SK-N-SH treated with all-trans-retinoic acid at 6 μM for 48 hours (cell line): ENCODE measurements around the gene PLEKHA3.

Experiments used
- ATAC-seq: fragments of 200-7000 bp; cut with Tn5 transposase; 3 replicates; pipeline ENCODE4 v1.9.1; 2020; ENCODE audit warnings: mild to moderate bottlenecking, moderate library complexity
- ARNTL ChIP-seq: fragments of 450-650 bp; formaldehyde crosslinking; IDR thresholded peaks from 2 replicates; pipeline ENCODE4 v1.5.0; 2020; ENCODE audit warnings: low read depth, mild to moderate bottlenecking, moderate library complexity, borderline replicate concordance
- BACH2 ChIP-seq: fragments of 250-450 bp; sonication (Bioruptor Pico); IDR thresholded peaks from 2 replicates; pipeline ENCODE4 v1.9.0; 2021; ENCODE audit warnings: mild to moderate bottlenecking, borderline replicate concordance
- CSDC2 ChIP-seq: fragments of 250-450 bp; sonication (Bioruptor Pico); IDR thresholded peaks from 2 replicates; pipeline ENCODE4 v1.5.0; 2020; ENCODE audit warnings: mild to moderate bottlenecking, moderate library complexity
- ESRRG ChIP-seq: fragments of 250-450 bp; sonication (Bioruptor Pico); IDR thresholded peaks from 2 replicates; pipeline ENCODE4 v1.6.1; 2021; ENCODE audit warnings: mild to moderate bottlenecking
- ISL1 ChIP-seq: fragments of 250-450 bp; sonication (Bioruptor Pico); IDR thresholded peaks from 2 replicates; pipeline ENCODE4 v2.1.2; 2022; ENCODE audit warnings: mild to moderate bottlenecking, moderate library complexity
- OSR1 ChIP-seq: fragments of 250-450 bp; sonication (Bioruptor Pico); IDR thresholded peaks from 2 replicates; pipeline ENCODE4 v1.8.0; 2022; ENCODE audit warnings: moderate library complexity, mild to moderate bottlenecking, inconsistent platforms
- PPARA ChIP-seq: fragments of 250-450 bp; sonication (Bioruptor Pico); IDR thresholded peaks from 2 replicates; pipeline ENCODE4 v1.5.0; 2020; ENCODE audit warnings: mild to moderate bottlenecking, borderline replicate concordance
- RARB ChIP-seq: fragments of 250-450 bp; sonication (Bioruptor Pico); IDR thresholded peaks from 2 replicates; pipeline ENCODE4 v1.8.0; 2021; ENCODE audit warnings: mild to moderate bottlenecking, moderate library complexity
- SNAI2 ChIP-seq: fragments of 250-450 bp; sonication (Bioruptor Pico); IDR thresholded peaks from 2 replicates; pipeline ENCODE4 v1.5.0; 2020; ENCODE audit warnings: mild to moderate bottlenecking, moderate library complexity
- TCF4 ChIP-seq: fragments of 250-450 bp; sonication (Bioruptor Pico); IDR thresholded peaks from 2 replicates; pipeline ENCODE4 v1.8.0; 2021; ENCODE audit warnings: mild to moderate bottlenecking, moderate library complexity, borderline replicate concordance
- TOX ChIP-seq: fragments of 250-450 bp; sonication (Bioruptor Pico); IDR thresholded peaks from 2 replicates; pipeline ENCODE4 v1.8.0; 2021; ENCODE audit warnings: mild to moderate bottlenecking, moderate library complexity, borderline replicate concordance
- ZFP3 ChIP-seq: fragments of 250-450 bp; sonication (Bioruptor Pico); IDR thresholded peaks from 2 replicates; pipeline ENCODE4 v1.5.0; 2020; ENCODE audit warnings: mild to moderate bottlenecking, moderate library complexity
- ZFP30 ChIP-seq: fragments of 450-650 bp; formaldehyde crosslinking; IDR thresholded peaks from 2 replicates; pipeline ENCODE4 v1.5.0; 2022; ENCODE audit warnings: mild to moderate bottlenecking, moderate library complexity
- ZNF565 ChIP-seq: fragments of 450-650 bp; formaldehyde crosslinking; conservative IDR thresholded peaks from 2 replicates; pipeline ENCODE4 v1.5.0; 2020; ENCODE audit warnings: low read depth, mild to moderate bottlenecking, moderate library complexity
- ZNF70 ChIP-seq: fragments of 450-650 bp; formaldehyde crosslinking; IDR thresholded peaks from 2 replicates; pipeline ENCODE4 v1.5.0; 2020; ENCODE audit warnings: mild to moderate bottlenecking, moderate library complexity
- ZNF8 ChIP-seq: fragments of 450-650 bp; formaldehyde crosslinking; IDR thresholded peaks from 2 replicates; pipeline ENCODE4 v1.5.0; 2020; ENCODE audit warnings: mild to moderate bottlenecking, moderate library complexity
- TF ChIP-seq, protein P1 (sequence below): fragments of 250-450 bp; sonication (Bioruptor Pico); IDR thresholded peaks from 2 replicates; pipeline ENCODE4 v1.5.0; 2020; ENCODE audit warnings: mild to moderate bottlenecking, moderate library complexity
- TF ChIP-seq, protein P2 (sequence below): fragments of 250-450 bp; sonication (Bioruptor Pico); IDR thresholded peaks from 2 replicates; pipeline ENCODE4 v1.8.0; 2020; ENCODE audit warnings: mild to moderate bottlenecking, moderate library complexity, borderline replicate concordance
- TF ChIP-seq, protein P3 (sequence below): fragments of 250-450 bp; sonication (Bioruptor Pico); IDR thresholded peaks from 2 replicates; pipeline ENCODE4 v1.5.1; 2020; ENCODE audit warnings: low read depth, mild to moderate bottlenecking, moderate library complexity
- TF ChIP-seq, protein P4 (sequence below): fragments of 250-450 bp; sonication (Bioruptor Pico); IDR thresholded peaks from 2 replicates; pipeline ENCODE4 v1.5.1; 2021; ENCODE audit warnings: mild to moderate bottlenecking, moderate library complexity
- TF ChIP-seq, protein P5 (sequence below): fragments of 250-450 bp; sonication (Bioruptor Pico); IDR thresholded peaks from 2 replicates; pipeline ENCODE4 v1.8.0; 2021; ENCODE audit warnings: low read depth, mild to moderate bottlenecking, moderate library complexity, borderline replicate concordance

The PLEKHA3 gene

DNA sequence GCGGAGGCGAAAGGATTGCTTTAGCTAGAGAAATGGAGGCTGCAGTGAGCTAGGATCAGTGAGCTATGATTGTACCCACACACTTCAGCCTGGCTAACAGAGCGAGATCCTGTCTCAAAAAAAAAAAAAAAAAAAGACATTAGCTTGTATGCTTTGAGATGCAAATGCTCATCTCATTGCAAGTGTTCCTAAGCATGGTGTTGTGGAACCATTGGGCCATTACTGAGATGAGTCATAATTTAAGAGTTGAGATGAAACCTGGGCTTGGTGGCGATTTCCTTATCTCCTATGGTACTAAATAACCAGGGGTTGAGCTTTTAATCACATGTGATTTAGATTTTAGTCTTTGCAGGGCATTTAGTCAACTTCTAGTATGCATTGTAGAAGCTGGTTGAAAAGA is 2.2 kb downstream of the PLEKHA3 start:
- no peak for TF ChIP-seq BACH2
- TF ChIP-seq PPARA (CRISPR knock-in tag), result no peak
- no peak for TF ChIP-seq ZFP3
- TF ChIP-seq, protein P1, sequence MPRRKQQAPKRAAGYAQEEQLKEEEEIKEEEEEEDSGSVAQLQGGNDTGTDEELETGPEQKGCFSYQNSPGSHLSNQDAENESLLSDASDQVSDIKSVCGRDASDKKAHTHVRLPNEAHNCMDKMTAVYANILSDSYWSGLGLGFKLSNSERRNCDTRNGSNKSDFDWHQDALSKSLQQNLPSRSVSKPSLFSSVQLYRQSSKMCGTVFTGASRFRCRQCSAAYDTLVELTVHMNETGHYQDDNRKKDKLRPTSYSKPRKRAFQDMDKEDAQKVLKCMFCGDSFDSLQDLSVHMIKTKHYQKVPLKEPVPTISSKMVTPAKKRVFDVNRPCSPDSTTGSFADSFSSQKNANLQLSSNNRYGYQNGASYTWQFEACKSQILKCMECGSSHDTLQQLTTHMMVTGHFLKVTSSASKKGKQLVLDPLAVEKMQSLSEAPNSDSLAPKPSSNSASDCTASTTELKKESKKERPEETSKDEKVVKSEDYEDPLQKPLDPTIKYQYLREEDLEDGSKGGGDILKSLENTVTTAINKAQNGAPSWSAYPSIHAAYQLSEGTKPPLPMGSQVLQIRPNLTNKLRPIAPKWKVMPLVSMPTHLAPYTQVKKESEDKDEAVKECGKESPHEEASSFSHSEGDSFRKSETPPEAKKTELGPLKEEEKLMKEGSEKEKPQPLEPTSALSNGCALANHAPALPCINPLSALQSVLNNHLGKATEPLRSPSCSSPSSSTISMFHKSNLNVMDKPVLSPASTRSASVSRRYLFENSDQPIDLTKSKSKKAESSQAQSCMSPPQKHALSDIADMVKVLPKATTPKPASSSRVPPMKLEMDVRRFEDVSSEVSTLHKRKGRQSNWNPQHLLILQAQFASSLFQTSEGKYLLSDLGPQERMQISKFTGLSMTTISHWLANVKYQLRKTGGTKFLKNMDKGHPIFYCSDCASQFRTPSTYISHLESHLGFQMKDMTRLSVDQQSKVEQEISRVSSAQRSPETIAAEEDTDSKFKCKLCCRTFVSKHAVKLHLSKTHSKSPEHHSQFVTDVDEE (CRISPR knock-in tag), result no peak
- TF ChIP-seq, protein P2, sequence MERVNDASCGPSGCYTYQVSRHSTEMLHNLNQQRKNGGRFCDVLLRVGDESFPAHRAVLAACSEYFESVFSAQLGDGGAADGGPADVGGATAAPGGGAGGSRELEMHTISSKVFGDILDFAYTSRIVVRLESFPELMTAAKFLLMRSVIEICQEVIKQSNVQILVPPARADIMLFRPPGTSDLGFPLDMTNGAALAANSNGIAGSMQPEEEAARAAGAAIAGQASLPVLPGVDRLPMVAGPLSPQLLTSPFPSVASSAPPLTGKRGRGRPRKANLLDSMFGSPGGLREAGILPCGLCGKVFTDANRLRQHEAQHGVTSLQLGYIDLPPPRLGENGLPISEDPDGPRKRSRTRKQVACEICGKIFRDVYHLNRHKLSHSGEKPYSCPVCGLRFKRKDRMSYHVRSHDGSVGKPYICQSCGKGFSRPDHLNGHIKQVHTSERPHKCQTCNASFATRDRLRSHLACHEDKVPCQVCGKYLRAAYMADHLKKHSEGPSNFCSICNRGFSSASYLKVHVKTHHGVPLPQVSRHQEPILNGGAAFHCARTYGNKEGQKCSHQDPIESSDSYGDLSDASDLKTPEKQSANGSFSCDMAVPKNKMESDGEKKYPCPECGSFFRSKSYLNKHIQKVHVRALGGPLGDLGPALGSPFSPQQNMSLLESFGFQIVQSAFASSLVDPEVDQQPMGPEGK, result no peak
- TF ChIP-seq, protein P3, sequence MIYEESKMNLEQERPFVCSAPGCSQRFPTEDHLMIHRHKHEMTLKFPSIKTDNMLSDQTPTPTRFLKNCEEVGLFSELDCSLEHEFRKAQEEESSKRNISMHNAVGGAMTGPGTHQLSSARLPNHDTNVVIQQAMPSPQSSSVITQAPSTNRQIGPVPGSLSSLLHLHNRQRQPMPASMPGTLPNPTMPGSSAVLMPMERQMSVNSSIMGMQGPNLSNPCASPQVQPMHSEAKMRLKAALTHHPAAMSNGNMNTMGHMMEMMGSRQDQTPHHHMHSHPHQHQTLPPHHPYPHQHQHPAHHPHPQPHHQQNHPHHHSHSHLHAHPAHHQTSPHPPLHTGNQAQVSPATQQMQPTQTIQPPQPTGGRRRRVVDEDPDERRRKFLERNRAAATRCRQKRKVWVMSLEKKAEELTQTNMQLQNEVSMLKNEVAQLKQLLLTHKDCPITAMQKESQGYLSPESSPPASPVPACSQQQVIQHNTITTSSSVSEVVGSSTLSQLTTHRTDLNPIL, result no peak
- TF ChIP-seq, protein P4, sequence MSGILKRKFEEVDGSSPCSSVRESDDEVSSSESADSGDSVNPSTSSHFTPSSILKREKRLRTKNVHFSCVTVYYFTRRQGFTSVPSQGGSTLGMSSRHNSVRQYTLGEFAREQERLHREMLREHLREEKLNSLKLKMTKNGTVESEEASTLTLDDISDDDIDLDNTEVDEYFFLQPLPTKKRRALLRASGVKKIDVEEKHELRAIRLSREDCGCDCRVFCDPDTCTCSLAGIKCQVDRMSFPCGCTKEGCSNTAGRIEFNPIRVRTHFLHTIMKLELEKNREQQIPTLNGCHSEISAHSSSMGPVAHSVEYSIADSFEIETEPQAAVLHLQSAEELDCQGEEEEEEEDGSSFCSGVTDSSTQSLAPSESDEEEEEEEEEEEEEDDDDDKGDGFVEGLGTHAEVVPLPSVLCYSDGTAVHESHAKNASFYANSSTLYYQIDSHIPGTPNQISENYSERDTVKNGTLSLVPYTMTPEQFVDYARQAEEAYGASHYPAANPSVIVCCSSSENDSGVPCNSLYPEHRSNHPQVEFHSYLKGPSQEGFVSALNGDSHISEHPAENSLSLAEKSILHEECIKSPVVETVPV, result no peak
- no peak for TF ChIP-seq ZNF565 (CRISPR knock-in tag)
- TF ChIP-seq OSR1 (CRISPR knock-in tag), result no peak
- no peak for TF ChIP-seq ESRRG (CRISPR knock-in tag)
- TF ChIP-seq ZNF70 (CRISPR knock-in tag), result no peak
- TF ChIP-seq ARNTL (CRISPR knock-in tag), result no peak
- TF ChIP-seq ZNF8 (CRISPR knock-in tag), result no peak
- TF ChIP-seq SNAI2 (CRISPR knock-in tag), result no peak
- no peak for TF ChIP-seq ISL1 (CRISPR knock-in tag)
- TF ChIP-seq TCF4 (CRISPR knock-in tag), result no peak
- TF ChIP-seq CSDC2, result no peak
- TF ChIP-seq TOX (CRISPR knock-in tag), result no peak
- TF ChIP-seq RARB (CRISPR knock-in tag), result no peak
- no peak for ATAC-seq

DNA sequence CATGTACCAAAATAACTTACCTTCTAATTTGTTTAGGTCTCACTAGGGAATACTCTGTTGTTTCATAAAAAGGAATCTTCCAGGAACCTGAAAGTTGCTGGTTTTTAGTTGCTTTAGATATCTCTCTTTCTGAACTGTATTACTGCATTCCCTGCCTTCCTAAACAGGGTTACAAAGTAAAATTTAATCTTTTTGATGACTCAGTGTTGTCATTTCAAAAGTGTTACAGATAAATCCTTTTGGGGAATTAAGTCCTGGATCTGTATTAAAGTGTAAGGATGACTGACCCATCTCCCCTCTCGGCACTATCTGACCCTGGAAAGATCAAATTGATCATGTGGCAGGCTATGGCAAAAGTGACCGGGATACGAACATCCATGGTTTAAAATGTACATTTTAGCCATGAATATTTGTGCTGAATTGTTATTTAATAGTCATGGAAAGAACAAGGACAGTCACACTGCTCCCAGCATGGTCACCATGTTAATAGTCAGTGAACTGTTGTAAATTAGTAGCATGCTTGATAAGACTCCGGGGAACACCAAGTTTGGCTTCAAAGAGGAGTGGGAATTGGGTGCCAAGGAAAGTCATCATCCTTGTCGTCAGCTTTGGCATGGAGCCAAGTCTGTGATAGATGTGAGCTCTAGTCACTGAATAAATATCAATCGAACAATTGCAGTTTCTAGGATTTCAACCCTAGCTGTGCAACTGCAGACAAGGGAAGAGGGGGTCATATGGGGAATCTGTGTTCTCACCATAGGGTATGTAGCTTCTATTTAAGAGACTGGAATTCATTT is 4.2 kb downstream of the PLEKHA3 start:
- TF ChIP-seq, protein P3, result no peak
- TF ChIP-seq, protein P2, result no peak
- TF ChIP-seq ZFP30 (CRISPR knock-in tag), result no peak
- no peak for TF ChIP-seq ZNF565 (CRISPR knock-in tag)
- TF ChIP-seq, protein P1 (CRISPR knock-in tag), result no peak
- TF ChIP-seq SNAI2 (CRISPR knock-in tag), result no peak
- TF ChIP-seq ZNF8 (CRISPR knock-in tag), result no peak
- TF ChIP-seq ARNTL (CRISPR knock-in tag), result no peak
- TF ChIP-seq, protein P5, sequence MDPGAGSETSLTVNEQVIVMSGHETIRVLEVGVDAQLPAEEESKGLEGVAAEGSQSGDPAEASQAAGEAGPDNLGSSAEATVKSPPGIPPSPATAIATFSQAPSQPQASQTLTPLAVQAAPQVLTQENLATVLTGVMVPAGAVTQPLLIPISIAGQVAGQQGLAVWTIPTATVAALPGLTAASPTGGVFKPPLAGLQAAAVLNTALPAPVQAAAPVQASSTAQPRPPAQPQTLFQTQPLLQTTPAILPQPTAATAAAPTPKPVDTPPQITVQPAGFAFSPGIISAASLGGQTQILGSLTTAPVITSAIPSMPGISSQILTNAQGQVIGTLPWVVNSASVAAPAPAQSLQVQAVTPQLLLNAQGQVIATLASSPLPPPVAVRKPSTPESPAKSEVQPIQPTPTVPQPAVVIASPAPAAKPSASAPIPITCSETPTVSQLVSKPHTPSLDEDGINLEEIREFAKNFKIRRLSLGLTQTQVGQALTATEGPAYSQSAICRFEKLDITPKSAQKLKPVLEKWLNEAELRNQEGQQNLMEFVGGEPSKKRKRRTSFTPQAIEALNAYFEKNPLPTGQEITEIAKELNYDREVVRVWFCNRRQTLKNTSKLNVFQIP (CRISPR knock-in tag), result no peak
- TF ChIP-seq TOX (CRISPR knock-in tag), result no peak
- no peak for TF ChIP-seq BACH2
- TF ChIP-seq ESRRG (CRISPR knock-in tag), result no peak
- no peak for TF ChIP-seq ZNF70 (CRISPR knock-in tag)
- no peak for TF ChIP-seq RARB (CRISPR knock-in tag)
- no peak for TF ChIP-seq OSR1 (CRISPR knock-in tag)
- ATAC-seq, result no peak
